Osteocyte (in vitro differentiated cells): ENCODE results near the gene STX11. TPM values are rescaled to one million over a fixed set of nuclear protein-coding genes. Genes with fewer than 3 reads are reported as not detected.
A peak's percentile ranks its signal among the peaks of the same experiment; 100 is the strongest.

Experiments used
- DNase-seq: peaks from one replicate; pipeline ENCODE4 v3.0.0; 2021; ENCODE audit warnings: mixed read lengths; ENCODE audit not compliant: unreplicated experiment; ENCODE audit errors: extremely low spot score
- H3K27ac Mint-ChIP-seq: one replicate; pipeline ENCODE4 v1.8.0; 2021; ENCODE audit warnings: mild to moderate bottlenecking, mixed read lengths; ENCODE audit not compliant: unreplicated experiment
- H3K27me3 Mint-ChIP-seq: one replicate; pipeline ENCODE4 v1.8.0; 2021; ENCODE audit warnings: mixed read lengths; ENCODE audit not compliant: unreplicated experiment
- H3K36me3 Mint-ChIP-seq: one replicate; pipeline ENCODE4 v1.8.0; 2021; ENCODE audit warnings: mixed read lengths; ENCODE audit not compliant: unreplicated experiment
- H3K4me1 Mint-ChIP-seq: one replicate; pipeline ENCODE4 v1.8.0; 2021; ENCODE audit warnings: mixed read lengths; ENCODE audit not compliant: unreplicated experiment
- H3K4me3 Mint-ChIP-seq: one replicate; pipeline ENCODE4 v1.8.0; 2021; ENCODE audit warnings: mild to moderate bottlenecking, moderate library complexity, mixed read lengths; ENCODE audit not compliant: unreplicated experiment
- H3K9me3 Mint-ChIP-seq: one replicate; pipeline ENCODE4 v1.8.0; 2021; ENCODE audit warnings: mixed read lengths; ENCODE audit not compliant: unreplicated experiment
- total RNA-seq: library from RNA; stranded (reverse); gene quantifications from 2 replicates; pipeline ENCODE4 v1.2.1, GENCODE V29; 2021
- TF ChIP-seq, protein P1 (sequence below): fragments of 200-600 bp; sonication (generic); IDR thresholded peaks from 2 replicates; pipeline ENCODE4 v1.5.0; 2021; ENCODE audit warnings: antibody characterized with exemption, mild to moderate bottlenecking, moderate library complexity

STX11 gene
- total RNA-seq, 1 donor from 2014 or later: 0.86 TPM

DNA sequence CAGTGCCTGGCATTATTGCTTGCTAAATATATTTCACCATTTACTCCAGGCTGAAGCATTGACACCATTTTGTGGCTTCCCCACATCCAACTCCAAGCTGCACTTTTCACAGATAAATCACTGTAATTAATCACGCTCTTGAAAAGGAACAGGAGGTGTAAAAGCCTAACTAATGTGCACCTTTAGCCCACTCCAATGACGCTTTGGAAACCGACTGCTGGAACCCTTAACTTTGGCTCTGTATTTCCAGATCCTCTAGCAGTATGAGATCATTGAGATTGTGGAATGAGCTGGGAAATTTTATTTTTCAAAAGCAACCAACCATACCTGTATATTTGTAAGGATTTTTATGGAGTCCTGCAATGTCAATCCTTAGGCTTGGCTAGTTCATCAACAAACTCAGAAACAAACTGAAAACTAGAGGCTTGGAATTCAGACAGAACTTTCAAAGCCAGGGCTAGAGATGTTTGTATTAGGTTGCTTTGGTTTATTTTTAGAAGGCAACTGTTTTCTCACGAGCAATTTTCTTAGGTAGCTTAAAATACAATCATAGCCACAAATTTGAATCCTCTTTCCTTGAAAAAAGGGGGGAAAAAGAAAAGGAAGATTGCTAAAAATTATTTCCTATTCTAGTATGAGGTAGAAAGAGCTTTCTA, 82.0 kb downstream of the STX11 start:
- peak overlapping the region; percentile 41 for H3K27ac Mint-ChIP-seq
- H3K4me1 Mint-ChIP-seq: peaks cover 22% of the 10 kb centered on the region
- TF ChIP-seq, protein P1, sequence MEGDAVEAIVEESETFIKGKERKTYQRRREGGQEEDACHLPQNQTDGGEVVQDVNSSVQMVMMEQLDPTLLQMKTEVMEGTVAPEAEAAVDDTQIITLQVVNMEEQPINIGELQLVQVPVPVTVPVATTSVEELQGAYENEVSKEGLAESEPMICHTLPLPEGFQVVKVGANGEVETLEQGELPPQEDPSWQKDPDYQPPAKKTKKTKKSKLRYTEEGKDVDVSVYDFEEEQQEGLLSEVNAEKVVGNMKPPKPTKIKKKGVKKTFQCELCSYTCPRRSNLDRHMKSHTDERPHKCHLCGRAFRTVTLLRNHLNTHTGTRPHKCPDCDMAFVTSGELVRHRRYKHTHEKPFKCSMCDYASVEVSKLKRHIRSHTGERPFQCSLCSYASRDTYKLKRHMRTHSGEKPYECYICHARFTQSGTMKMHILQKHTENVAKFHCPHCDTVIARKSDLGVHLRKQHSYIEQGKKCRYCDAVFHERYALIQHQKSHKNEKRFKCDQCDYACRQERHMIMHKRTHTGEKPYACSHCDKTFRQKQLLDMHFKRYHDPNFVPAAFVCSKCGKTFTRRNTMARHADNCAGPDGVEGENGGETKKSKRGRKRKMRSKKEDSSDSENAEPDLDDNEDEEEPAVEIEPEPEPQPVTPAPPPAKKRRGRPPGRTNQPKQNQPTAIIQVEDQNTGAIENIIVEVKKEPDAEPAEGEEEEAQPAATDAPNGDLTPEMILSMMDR: no peak
- H3K36me3 Mint-ChIP-seq: no peaks in the 10 kb centered on the region
- H3K4me3 Mint-ChIP-seq: no peak overlapping the region
- peaks cover 6% of the 10 kb centered on the region for H3K9me3 Mint-ChIP-seq
- DNase-seq: no peak
- H3K27me3 Mint-ChIP-seq: no peaks in the 10 kb centered on the region

DNA sequence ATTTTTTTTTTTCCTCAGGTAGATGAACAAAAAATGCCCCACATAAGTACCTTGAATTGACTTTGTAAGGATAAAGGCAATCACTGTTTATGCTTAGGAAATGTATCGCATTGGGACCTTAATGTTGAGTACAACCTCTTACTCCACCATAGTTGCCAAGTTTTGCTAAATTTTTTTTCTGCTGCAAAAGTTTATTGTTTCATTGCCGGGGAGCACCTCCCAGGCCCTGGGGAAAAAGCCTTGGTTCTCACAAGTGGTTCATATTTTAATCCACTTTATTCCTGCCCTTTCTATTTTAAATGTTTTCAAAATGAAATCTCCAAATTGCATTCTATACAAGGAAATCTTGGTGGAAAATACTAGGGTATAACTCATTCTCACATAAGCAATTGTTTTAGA, 82.5 kb downstream of the STX11 start:
- peak overlapping the region; percentile 4 for H3K4me3 Mint-ChIP-seq
- no peaks in the 10 kb centered on the region for H3K36me3 Mint-ChIP-seq
- peak overlapping the region; percentile 41 for H3K27ac Mint-ChIP-seq
- H3K4me1 Mint-ChIP-seq: peaks cover 22% of the 10 kb centered on the region
- no peak for DNase-seq
- peaks cover 6% of the 10 kb centered on the region for H3K9me3 Mint-ChIP-seq
- TF ChIP-seq, protein P1: no peak
- H3K27me3 Mint-ChIP-seq: no peaks in the 10 kb centered on the region

DNA sequence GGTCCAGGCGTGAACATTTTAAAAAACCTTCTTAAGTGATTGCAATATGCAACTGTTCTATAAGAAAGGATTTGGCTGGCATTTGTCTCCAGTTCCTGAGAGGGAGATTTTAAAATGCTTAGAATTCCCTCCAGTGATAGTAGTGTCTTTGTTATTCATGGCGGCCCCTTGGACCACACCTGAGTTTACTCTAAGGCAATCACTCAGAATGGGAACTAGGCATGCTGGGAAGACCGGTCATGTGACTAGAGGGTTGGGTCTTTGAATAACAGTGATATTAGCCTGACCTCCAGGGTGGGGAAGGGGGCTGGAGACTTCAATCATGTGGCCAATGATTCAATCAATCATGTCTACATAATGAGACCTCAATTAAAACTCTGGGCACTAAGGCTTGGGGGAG, 84.1 kb downstream of the STX11 start:
- H3K9me3 Mint-ChIP-seq: peaks cover 9% of the 10 kb centered on the region
- no peak overlapping the region for H3K4me3 Mint-ChIP-seq
- H3K27ac Mint-ChIP-seq: no peak overlapping the region
- peaks cover 22% of the 10 kb centered on the region for H3K4me1 Mint-ChIP-seq
- H3K36me3 Mint-ChIP-seq: no peaks in the 10 kb centered on the region
- H3K27me3 Mint-ChIP-seq: no peaks in the 10 kb centered on the region
- DNase-seq: no peak
- TF ChIP-seq, protein P1: no peak

DNA sequence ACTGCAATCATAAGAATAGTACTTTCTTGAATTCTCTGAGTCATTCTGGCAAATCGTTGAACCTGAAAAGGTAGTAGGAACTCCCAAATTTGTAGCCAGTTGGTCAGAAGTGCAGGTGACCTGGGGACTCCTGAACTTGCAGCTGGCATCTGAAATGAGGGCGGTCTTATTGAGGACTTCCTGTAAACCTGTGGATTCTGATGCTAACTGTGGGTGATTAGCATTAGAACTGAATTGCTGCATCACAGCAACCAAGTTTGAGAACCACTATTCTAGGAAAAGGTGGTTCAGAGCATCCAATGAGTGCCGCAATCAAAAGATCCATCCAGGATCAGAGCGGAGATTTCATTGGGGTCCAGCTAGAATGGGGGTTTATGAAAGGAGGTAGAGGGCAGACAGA, 84.6 kb downstream of the STX11 start:
- no peak for DNase-seq
- TF ChIP-seq, protein P1: no peak
- Mint-ChIP-seq H3K27me3 (no peaks in the 10 kb centered on the region), H3K27ac (no peak overlapping the region), H3K4me3 (no peak overlapping the region), H3K36me3 (no peaks in the 10 kb centered on the region), H3K9me3 (peaks cover 9% of the 10 kb centered on the region), H3K4me1 (peaks cover 22% of the 10 kb centered on the region)

Other genes with a start within 250 kb of the STX11 start
- 90.3 and 103 TPM in 2 replicates for gene PLAGL1, start 142.3 kb upstream of the STX11 start, total RNA-seq
- gene SF3B5, start 54.9 kb upstream of the STX11 start, total RNA-seq: 132 and 134 TPM in 2 replicates
- gene UTRN, start 134.8 kb downstream of the STX11 start, total RNA-seq: 144 and 152 TPM in 2 replicates